SKM-1 treated with dmso at 0.1 percent for 144 hours (cell line): ENCODE results near the gene GNG12.
A peak's percentile ranks its signal among the peaks of the same experiment; 100 is the strongest.
"Not testable (repeated sequence)": the region's sequence is repeated elsewhere in the genome, so short reads cannot be mapped to it uniquely, and the experiment has no call there.

ENCODE experiments used
- DNase-seq: peaks from one replicate; lab custom pipeline; 2025; ENCODE audit not compliant: unreplicated experiment; lab: John Stamatoyannopoulos, UW

GNG12 gene

DNA sequence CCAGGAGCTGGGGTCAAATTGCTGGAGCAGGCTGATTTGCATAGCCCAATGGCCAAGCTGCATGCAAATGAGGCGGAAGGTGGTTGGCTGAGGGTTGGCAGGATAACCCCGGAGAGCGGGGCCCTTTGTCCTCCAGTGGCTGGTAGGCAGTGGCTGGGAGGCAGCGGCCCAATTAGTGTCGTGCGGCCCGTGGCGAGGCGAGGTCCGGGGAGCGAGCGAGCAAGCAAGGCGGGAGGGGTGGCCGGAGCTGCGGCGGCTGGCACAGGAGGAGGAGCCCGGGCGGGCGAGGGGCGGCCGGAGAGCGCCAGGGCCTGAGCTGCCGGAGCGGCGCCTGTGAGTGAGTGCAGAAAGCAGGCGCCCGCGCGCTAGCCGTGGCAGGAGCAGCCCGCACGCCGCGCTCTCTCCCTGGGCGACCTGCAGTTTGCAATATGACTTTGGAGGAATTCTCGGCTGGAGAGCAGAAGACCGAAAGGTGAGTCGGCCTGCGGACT is 148.2 kb downstream of the GNG12 start, which contains the start of gene GADD45A:
GADD45A (plus strand) TSS at position 135 of the 491 bp plus-strand sequence; CDS start at position 429, 294 bp downstream.
- DNase-seq, result peak; percentile 97

DNA sequence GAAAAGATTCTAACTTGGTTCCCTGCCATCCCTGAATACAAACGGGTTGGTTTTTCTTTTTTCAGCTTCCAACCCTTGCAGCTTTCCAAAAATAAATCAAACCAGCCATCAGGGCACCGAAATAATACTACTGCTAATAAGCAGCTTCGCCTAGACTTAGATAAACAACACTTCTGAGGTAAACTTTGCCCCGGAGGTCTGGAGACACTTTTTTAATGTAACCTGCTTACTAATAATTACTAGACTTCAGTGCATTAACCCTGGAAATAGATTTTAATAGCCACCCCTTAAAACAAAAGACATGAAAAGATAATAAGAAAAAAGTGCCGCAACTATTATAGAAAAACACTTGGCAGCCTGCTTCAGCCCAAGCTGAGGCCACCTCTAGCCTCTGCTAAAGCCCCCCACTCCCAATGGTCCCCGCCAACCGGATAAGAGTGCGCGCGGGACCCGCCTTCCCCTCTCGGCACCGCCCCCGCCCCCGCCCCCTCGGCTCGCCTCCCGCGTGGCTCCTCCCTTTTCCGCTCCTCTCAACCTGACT is 148.7 kb downstream of the GNG12 start:
- no peak for DNase-seq

DNA sequence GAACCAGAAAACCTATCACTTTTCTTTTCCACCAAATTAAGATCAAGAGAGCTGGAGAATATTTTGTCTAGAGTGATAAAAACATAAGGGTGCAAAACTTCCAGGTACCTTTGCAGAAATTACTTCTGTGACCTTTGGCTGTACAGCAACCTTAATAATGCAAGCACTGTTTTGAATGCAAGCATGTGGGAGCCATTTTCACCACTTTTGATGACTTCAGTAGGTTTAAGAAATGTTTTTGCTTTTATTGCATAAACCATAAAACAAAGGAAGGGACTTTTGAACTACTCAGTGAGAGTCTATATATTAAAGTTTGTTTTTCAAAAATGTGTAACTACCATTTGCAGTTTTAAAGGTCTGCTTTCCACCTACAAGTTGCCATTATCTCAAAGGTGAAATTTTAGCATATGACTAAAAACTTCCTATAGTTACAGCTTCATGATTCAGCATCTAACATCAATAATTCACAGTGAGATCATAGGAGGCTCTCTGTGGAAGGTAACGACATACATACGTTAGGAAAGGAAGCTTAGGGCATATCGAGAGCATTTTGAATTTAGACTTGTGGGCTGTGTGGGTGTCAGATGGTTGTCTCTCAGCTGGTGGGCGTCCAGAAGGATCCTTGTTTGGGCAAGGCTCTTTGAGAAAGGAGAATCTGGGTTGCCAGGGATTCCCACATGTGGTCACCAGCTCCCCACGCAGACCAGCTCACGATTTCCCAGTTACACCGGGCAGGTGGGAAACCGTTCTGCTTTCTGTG is 149.3 kb downstream of the GNG12 start:
- DNase-seq, result no peak

DNA sequence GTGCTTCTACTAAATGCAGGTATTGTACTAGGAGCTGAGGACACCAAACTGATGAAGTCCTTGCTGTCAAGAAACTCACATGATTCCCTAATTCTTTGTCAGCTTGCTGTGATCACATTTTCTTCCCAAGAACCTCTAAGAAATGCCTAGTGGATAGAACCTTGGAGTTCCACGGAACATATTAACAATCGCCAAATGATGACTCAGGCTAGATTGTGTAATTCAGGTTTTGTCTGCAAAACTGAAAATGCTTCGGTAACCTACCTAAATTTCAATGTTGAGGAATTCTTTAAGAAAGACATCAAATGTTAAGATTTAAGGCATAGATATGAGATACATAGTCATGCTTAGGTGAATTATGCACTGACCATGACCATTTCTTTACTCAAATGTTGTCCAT is 150.0 kb downstream of the GNG12 start:
- DNase-seq, result no peak

DNA sequence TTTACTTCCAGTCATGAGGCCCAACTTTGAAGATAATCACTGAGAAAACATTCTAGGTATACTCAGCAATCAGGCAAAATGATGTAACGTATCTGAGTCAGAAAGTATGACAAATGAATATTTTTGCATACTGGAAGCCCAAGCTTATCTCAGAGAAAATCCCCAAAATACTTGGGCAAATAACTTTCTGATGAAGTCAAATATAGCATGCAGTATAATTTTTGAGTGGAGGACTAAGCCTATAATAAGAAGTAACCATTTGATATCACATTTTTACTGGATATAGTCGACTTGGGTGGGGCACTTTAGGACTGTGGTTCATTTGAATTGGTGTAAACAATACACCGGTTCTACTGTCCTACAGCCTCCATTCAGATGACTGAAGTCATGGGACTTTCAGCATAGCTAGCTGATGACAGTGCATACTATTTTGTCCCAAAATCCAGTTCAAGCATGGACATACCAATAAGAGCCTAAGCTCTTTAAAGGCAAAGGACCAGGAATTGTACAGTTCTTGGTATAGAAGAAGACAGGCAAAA is 150.5 kb downstream of the GNG12 start:
- no peak for DNase-seq

DNA sequence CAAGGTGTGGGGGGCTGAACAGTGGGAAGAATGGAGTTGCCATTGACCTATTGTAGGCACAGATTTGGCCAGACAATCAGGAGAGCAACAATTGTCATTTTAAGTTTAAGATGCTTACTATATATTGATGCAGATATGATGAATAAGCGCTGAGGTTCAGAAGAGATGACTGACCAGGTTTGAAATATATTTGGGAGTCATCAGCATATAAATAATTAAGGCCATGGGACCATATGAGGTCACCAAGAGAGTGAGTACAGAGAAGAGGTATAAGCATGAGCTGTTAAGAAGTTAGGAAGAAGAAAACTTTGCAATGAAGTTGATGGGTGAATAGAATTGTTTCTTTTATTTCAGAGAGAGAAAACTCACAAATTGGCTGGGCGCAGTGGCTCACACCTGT is 152.8 kb downstream of the GNG12 start:
- no peak for DNase-seq

DNA sequence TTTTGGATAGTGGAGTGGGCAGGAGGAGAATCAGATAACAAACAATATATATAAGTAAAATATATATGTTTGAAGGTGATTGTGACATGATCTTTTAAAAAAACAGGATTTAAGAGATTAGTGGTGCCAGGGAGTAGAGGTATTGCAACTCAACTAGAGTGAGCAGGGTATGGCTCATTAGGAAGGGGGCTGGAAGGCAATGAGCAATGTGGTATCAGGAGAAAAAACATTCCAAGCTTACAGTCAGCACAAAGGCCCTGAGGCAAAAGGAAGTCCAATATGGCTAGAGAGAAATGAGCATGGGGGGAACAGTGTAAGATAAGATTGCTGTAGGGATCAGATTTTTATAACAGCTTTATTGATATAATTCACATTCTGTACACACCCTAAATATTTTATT is 153.6 kb downstream of the GNG12 start:
- no peak for DNase-seq

DNA sequence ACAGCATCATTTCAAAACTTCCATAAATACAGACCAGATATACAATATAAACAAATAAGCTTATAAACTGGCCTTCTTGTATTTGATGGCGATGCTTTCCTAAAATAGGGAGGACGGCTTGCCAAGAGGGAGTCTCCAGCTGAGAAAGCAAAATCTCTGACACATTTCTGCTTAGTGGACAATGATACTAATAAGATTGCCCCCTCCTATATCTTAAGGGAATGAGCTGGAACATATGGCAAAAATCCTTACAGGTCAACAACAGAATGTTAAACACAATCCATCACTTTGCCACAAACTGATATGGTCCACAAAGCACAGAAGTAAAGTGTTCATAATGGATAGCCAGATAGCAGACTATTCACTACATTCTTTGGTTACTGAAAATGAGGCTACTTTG is 155.3 kb downstream of the GNG12 start:
- DNase-seq, result no peak

DNA sequence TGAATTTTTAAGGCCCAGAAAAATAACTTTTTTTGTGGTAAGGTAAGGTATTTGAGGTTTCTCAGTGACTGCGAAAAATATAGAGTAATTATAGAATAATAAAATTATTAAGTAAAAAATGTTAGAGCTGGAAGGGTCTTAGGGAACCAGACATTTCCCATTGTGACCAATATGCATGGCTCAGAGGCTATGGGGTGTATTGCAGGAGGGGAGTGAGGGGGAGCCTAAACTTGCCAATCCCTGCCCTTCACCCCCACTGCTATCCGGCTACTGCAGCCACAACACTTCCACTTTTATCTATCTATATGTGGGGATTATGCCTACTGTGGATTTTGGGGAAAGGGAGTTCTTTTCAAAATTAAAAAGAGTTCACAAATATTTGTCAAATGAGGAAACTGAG is 155.9 kb downstream of the GNG12 start:
- no peak for DNase-seq

DNA sequence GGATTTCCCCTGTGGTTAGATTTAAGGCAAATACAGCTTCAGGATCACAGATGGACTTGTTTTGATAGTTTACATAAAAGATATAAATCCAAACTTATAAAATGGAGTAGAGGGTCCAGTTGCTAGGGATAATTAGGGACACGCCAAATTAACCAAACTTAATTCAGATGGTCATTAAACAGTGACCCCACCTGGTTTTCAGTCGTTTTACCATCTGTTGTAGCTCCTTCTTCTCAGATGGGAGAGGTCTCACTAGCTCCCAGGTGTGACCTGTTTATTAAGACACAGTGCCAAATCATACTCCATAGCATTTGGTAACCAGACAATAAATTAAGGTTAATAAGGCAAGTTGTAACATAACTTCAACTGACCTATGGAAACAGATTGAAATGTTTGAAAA is 156.3 kb downstream of the GNG12 start:
- DNase-seq, result no peak

DNA sequence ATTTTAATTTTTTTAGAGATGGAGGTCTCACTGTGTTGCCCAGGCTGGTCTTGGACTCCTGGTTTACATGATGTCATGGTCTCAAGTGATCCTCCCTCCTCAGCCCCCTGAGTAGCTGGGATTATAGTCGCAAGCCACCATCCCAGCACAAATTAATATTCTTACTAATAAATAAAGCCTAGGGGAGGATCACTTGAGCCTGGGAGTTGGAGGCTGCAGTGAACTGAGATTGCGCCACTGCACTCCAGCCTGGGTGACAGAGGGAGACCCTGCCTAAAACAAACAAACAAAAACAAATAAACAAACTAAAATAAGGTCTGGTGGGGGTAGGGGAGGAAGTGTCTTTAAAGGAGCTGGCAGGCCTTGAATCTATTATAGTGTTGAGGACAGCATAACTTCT is 157.0 kb downstream of the GNG12 start:
- DNase-seq, result no peak

DNA sequence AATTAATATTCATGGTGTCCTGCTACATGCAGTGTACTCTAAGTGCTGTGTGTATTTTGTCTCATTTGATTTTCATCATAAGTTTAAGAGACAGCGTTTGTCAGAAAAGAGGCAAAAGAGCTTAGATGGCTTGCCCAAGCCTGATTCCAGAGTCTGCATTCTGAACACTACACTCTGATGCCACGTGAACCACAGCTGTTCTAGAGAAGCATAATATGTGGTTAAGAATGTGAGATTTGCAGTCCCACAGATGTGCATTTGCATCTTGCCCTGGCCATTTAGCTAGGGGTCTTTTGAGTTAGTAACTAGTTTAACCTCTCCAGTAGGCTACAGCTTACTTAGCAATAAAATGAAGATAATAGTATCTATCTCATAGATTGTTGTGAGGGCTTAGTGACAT is 157.5 kb downstream of the GNG12 start:
- DNase-seq, result no peak

DNA sequence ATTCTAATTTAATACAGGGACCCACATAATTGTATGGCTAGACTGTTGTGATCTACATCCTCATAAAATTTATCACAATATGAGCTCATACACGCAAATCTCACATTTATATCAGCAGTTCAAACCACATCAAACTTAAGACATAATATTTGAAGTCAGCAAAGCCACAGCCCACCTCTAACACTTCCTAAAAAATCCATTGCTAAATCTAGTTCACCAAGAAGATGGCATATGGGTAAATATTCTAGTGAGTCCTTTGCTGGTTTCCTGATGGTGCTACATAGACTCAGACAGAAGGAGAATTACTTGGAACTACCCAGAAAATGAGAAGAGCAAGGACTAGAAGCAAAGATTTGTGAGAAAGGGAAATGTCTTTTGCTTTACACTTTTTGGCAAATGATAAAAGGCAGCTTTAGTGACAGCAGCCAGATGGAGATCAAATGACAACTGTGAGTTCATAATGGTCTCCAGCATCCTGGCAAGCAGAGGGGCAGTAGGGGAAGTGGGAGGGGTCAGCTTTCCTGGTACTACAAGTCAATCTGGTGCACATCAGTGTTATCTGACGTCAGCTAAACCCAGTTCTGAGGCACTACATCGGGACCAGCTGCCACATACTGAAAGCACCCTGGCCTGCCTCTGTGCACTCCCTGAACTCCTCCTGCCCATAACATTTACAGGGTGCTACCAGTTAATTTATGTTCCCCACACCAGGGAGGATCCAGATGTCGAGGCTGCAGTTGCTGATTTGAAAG is 158.8 kb downstream of the GNG12 start:
- DNase-seq, result no peak

DNA sequence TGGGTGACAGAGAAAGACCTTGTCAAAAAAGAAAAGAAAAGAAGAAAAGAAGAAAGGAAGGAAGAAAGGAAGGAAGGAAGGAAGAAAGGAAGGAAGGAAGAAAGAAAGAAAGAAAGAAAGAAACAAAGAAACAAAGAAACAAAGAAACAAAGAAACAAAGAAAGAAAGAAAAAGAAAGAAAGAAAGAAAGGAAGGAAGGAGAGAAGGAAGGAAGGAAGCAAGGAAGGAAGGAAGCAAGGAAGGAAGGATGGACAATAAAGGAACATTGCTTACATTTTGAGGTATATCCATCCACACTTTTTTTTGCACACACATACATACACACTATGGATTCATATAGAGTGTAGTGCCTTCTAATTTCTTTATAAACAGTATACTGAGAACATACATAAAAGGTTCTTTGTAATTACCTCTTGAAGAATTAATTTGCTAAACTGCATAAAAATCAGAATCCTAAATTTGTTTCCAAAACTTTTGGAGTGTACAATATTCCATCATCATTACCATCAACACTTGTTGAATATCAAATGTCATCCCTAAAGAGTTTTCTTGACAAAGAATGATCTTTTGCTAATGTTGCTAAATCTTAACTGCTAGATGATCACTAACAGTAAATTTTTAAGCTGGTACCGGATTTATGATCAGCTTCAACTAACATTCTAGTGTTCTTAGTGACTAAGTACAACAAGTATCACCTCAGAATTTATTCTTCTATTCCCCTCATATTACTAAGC is 159.6 kb downstream of the GNG12 start:
- DNase-seq, result no peak

DNA sequence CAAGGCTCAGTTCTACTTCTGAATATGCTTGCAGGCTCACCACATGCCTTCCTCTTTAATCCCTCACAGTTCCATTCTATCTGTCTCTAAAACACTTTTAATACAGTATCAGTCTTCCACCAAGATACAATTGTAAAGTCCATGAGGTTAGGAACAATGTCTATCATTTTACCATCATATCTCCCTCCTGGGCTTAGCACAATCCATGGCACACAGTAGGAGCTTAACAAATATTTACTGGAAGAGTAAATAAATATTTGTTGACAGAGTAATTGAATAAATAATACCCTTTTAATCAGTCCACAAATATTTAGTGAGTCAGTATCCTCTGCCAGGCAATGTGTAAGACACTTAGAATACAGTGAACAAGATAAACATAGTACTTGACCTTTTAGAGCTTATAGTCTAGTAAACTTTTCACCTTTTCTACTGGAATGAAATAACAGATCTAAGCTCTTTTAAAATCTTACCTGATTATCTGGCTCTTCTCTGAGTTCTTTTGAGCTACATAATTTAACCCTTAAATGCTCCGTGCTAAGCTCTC is 160.9 kb downstream of the GNG12 start:
- DNase-seq, result no peak

DNA sequence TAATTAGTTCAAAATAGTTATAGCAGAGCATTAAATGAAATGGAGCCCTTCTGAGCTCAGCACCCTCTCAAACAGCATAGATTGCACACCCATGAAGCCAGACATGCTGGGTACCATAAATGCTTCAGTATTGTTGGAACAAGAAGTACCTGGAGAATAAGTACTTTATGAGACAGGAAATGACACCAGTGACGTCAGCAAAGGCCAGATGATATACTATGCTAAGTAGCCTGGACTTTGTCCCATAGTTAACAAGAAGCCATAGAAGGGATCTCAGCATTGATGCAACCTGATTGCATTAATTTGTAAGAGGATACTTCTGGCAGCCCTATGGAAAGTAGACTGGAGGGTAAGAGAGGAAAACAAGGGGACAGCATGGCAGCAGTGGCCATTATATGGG is 164.6 kb downstream of the GNG12 start:
- DNase-seq, result no peak

DNA sequence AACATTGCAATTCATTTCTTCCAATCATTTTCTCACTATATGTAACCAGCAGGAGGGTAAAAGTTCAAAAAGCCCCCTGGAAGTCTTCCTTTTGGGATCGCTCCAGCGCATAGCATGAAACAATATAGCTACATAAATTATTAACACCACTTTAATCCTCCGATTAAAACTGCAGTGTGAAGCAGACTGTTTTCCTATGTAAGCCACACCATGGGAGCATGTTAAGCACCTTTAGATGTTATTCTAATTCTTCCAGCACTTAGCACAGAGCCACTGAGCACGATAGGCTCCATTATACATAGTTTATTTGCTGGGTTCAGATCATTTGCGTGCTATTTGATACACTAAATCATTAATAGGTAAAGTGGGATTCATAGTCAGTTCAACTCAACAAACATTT is 166.6 kb downstream of the GNG12 start:
- DNase-seq, result no peak

DNA sequence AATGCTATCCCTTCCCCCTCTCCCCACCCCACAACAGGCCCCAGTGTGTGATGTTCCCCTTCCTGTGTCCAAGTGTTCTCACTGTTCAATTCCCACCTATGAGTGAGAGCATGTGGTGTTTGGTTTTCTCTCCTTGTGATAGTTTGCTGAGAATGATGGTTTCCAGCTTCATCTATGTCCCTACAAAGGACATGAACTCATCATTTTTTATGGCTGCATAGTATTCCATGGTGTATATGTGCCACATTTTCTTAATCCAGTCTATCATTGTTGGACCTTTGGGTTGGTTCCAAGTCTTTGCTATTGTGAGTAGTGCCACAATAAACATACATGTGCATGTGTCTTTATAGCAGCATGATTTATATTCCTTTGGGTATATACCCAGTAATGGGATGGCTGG is 168.0 kb downstream of the GNG12 start:
- not testable (repeated sequence) for DNase-seq

DNA sequence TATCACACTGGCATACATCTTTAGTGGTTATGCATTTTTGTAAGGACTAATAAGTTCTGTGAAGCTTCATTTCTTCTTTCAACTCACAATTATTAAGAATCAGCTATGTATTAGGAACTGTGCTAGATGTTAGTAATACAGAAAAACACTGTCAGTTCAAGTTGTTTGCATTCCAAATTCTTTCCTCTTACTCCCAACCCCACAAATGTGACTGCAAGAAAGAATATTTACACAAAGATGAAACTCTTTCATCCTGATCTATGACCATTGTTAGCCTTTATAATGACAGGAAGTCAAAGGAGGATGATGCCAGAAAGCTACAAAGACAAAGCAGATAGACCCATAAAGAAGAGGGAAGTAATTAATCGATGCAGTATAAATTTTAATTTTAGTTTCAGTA is 169.2 kb downstream of the GNG12 start:
- DNase-seq, result no peak

DNA sequence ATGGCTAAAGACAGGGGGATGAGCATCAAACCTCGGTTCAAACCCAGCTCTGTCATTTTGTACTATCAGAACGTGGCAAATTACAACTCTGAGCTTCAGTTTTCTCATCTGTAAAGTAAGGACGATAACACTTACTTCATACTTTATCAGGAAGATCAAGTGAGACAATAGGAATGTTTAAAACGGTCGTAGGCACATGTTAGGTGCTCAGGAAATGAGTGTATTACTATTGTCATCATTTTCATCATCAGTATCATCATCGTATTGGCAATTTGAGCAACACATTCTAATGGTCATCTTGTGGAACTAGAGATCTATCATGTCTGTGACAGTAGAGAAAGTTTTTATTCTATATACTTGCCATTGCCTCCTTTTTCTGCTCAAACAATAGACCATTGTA is 170.4 kb downstream of the GNG12 start:
- no peak for DNase-seq

DNA sequence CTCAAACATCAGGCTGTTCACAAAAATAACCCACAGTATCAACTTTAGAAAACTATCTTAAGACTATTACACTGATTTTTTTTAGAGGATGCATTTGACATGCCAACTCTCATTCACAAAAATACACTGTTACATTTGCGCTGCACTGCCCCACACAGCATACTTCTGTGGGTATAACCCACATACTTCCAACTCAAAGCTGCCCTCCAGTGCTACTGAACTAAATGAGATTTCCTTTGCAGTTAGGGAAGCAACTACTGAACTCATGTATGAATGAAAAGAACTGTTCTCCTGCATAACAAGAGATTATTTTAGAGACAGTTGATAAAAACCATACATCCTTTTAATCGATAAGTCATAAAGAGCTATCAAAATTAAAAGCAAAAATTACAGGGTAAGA is 174.0 kb downstream of the GNG12 start:
- DNase-seq, result no peak
